Rectal smooth muscle tissue (tissue), 1 donor: Measurements from ENCODE around the gene IL16.

ENCODE experiments used
- H3K27ac ChIP-seq: one replicate; pipeline ENCODE4 v1.7.0; 2013; ENCODE audit warnings: low read depth, low read length, inconsistent platforms
- H3K27me3 ChIP-seq: one replicate; pipeline ENCODE4 v1.7.0; 2013; ENCODE audit warnings: low read length; ENCODE audit not compliant: control insufficient read depth, insufficient read depth
- H3K36me3 ChIP-seq: one replicate; pipeline ENCODE4 v1.7.0; 2013; ENCODE audit warnings: low read length; ENCODE audit not compliant: control insufficient read depth, insufficient read depth
- H3K4me1 ChIP-seq: one replicate; pipeline ENCODE4 v1.7.0; 2013; ENCODE audit warnings: low read length; ENCODE audit not compliant: control insufficient read depth, insufficient read depth
- H3K4me3 ChIP-seq: one replicate; pipeline ENCODE4 v1.7.0; 2013; ENCODE audit warnings: low read length
- H3K9ac ChIP-seq: one replicate; pipeline ENCODE4 v1.7.0; 2013; ENCODE audit warnings: low read length

IL16 gene

DNA sequence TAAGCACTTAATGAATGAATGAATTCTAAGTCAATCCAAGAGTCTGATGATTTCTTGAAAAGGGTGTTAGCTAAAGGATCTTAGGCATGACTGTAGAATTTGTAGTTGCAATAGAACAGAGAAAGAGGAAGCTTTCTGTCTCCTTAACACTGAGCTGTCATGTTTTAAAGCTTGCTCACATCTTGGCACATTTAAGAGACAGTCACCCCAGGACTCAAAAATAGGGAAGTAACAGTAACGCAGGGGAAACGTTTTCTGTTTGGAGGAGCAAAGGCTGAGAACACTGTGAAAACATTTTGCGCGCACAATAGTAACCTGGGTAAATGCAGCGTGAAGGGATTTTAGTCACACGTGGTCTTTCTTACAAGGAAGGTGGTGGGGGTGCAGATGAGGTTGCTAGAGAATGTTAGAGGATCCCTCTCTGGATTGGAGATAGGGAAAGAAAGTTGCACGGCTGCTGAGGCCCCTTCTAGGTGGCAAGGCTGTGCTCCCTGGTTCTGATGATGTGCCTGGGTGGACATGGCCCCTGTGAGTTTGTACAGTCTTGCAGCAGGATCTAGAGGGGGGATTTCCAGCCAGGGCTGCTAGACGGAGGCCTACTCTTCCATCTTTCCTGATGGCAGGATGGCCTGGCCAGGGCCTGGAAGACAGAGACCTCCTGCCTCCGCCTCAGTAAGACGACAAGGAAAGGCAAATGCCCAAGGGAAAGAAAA is 115.2 kb downstream of the IL16 start:
- no peak overlapping the region for H3K4me3 ChIP-seq
- H3K9ac ChIP-seq = no peak overlapping the region
- no peak overlapping the region for H3K27ac ChIP-seq
- peaks cover 5% of the 10 kb centered on the region for H3K4me1 ChIP-seq
- H3K36me3 ChIP-seq = peaks cover 9% of the 10 kb centered on the region
- H3K27me3 ChIP-seq = no peaks in the 10 kb centered on the region

DNA sequence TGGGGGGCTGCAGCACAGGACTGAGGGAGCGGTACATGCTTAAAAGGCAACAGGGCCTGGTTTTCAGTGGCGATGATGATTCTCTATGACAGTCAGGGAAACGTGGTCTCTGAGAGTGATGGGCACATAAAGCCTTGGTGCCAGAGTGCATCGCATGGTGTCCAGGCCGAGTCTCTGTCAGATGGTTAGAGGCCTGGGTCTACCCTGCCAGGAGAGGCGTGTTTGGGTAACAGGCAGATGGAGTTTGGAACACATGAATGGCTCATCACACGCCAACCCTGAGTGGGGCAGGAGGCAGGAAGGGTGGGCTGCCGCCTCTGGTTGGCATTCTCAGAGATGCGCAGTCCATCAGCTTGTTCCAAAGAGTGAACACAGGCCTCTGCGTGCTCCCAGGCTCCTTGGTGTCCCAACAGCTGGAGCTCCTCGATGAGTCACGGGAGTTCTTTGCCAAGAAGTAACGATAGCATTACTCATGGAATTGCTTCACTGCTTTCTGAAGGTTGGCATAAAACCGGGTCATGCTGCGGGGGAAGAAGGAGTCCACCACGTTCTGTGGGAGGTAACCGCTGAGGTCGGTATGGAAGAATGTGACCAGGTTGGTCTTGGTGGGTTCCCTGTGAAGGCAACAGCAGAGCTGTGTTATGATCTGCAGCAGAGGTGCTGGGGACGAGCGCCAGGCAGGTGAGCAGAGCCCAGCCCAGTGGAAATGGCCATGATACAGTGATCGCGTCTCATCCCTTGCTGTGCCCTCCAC is 116.3 kb downstream of the IL16 start:
- H3K27me3 ChIP-seq = no peaks in the 10 kb centered on the region

DNA sequence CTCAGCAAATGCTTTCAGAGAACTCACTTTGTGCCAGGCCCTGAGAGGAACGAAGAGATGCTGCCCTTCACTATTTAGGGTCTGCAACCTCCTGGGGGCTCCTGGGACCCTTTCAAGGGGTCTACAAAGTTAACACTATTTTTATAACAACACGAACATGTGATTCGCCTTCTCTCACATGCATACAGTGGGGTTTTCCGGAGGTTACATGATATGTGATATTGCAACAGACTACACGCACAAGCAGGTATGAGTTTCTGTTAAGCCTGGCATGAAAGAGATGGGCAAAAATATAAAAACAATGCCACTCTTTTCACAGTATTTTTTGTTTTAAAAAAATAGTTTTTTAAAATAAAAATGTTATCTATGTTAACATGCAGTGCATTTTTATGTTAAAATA is 117.0 kb downstream of the IL16 start:
- H3K9ac ChIP-seq = no peak overlapping the region
- peaks cover 5% of the 10 kb centered on the region for H3K4me1 ChIP-seq
- H3K27ac ChIP-seq = no peak overlapping the region
- peaks cover 21% of the 10 kb centered on the region for H3K36me3 ChIP-seq
- no peaks in the 10 kb centered on the region for H3K27me3 ChIP-seq
- no peak overlapping the region for H3K4me3 ChIP-seq

More for the DNA sequence above, 116.3 kb downstream of the IL16 start:
- Histone ChIP-seq H3K36me3 (peaks cover 15% of the 10 kb centered on the region), H3K4me3 (no peak overlapping the region), H3K9ac (no peak overlapping the region), H3K27ac (no peak overlapping the region), H3K4me1 (peaks cover 5% of the 10 kb centered on the region)

DNA sequence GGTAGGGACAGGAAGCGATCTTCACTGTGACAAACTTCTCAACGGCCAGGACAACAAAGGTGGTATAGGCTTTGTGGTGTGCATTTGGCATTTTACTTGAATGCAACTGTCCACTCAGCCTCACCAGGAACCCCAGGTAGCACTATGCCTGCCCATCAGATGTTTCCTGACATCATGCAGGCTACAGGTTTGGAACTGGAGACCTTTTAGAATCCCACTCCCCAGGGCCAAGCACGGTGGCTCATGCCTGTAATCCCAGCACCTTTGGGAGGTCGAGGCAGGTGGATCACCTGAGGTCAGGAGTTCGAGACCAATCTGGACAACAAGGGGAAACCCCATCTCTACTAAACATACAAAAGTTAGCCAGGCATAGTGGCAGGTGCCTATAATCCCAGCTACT is 117.7 kb downstream of the IL16 start:
- no peak overlapping the region for H3K9ac ChIP-seq
- no peaks in the 10 kb centered on the region for H3K27me3 ChIP-seq
- H3K36me3 ChIP-seq = peaks cover 28% of the 10 kb centered on the region
- H3K4me1 ChIP-seq = peaks cover 5% of the 10 kb centered on the region
- H3K4me3 ChIP-seq = no peak overlapping the region
- no peak overlapping the region for H3K27ac ChIP-seq

DNA sequence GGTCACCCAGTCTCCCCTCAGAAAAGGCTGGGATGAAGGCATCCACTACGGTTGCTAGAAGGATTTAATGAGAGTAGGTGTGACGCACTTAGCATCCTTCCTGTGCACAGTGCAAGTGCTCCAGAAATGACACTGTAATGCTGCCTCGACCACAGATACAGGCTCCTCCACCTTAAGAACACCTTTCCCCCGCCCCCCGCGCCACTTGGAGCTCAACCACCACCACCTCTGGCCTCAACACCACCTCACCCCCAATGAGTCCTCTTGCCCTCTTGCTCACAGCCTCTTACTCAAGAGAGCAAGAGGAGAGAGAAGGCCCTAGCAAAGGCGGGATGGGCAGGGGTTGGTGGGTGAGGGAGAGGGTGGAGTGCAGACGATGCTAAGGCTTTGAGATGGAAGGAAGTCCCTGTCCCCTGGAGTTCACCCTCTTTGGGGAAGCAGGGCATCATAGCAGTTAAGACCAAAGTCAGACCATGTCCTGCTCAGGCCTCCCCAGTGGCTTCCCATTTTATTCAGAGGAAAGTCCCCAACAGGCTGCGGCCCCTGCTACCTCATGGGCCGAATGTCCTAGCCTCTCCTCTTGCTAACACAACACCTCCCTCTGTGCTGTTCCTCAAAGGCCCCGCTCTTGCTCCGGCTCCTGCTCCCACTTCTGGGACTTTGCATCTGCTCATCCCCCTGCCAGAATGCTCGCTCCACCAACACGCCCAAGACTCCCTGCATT is 118.9 kb downstream of the IL16 start:
- peaks cover 5% of the 10 kb centered on the region for H3K4me1 ChIP-seq
- peaks cover 25% of the 10 kb centered on the region for H3K36me3 ChIP-seq
- no peak overlapping the region for H3K27ac ChIP-seq
- H3K4me3 ChIP-seq = no peak overlapping the region
- H3K27me3 ChIP-seq = no peaks in the 10 kb centered on the region
- no peak overlapping the region for H3K9ac ChIP-seq

DNA sequence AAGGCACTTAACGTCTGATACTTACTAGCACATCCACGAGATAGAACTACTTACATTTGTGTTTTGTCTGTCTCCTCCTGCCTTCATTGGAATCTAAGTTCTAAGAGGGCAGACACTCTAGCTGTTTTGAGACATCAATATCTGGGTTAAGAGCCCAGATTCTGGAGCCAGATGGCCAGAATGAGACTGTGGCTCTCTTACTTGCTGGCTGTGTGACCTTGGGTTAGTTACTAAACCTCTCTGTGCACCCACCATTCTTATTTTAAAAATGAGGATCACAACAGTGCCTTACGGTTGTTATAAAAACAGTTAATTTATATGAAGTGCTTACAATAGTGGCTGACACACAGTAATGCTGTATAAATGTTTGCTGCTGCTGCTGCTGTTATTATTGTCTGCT is 119.6 kb downstream of the IL16 start:
- Histone ChIP-seq H3K27ac (no peak overlapping the region), H3K4me1 (peaks cover 5% of the 10 kb centered on the region), H3K4me3 (no peak overlapping the region), H3K9ac (no peak overlapping the region), H3K27me3 (no peaks in the 10 kb centered on the region), H3K36me3 (peaks cover 25% of the 10 kb centered on the region)

DNA sequence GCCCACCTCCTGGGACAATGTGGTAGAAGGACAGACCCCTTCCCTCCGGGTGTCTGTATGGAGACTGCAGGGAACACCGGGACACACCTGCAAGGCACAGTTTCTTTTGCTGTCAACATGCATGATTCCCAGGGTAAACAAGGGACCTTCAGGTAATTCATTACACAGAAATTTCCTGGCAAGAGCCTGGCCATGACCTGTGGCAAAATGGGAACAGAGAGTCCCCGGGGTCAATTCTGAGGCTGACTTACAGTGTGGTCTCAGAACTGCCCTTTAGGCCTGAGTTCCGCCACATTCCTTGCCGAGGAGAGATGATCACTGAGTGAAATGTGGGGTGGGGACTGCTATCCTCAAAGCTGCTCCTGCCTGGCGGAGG is 121.0 kb downstream of the IL16 start:
- Histone ChIP-seq H3K36me3 (peaks cover 22% of the 10 kb centered on the region), H3K4me3 (no peak overlapping the region), H3K4me1 (peaks cover 5% of the 10 kb centered on the region), H3K27ac (no peak overlapping the region), H3K9ac (no peak overlapping the region), H3K27me3 (no peaks in the 10 kb centered on the region)

DNA sequence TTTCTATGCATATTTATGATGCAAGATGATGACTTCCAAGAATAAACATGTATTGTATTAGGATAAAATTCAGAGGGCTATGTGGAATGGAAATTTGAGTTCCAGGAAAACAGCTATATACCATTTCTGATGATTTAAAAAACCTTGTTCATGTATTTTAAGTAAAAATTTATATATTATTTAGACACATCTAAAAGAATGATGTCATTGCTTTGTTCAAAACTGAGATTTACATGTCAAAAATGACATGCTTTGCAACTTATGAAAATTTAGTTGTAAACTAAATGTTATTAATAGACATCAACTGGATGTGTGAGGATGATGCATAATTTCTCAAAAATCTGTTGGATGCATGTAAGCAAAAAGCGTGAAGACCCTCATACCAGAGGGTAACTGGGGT is 125.0 kb downstream of the IL16 start:
- H3K27ac ChIP-seq = no peak overlapping the region
- H3K36me3 ChIP-seq = peaks cover 20% of the 10 kb centered on the region
- no peaks in the 10 kb centered on the region for H3K27me3 ChIP-seq
- no peaks in the 10 kb centered on the region for H3K4me1 ChIP-seq
- no peak overlapping the region for H3K9ac ChIP-seq
- H3K4me3 ChIP-seq = no peak overlapping the region

DNA sequence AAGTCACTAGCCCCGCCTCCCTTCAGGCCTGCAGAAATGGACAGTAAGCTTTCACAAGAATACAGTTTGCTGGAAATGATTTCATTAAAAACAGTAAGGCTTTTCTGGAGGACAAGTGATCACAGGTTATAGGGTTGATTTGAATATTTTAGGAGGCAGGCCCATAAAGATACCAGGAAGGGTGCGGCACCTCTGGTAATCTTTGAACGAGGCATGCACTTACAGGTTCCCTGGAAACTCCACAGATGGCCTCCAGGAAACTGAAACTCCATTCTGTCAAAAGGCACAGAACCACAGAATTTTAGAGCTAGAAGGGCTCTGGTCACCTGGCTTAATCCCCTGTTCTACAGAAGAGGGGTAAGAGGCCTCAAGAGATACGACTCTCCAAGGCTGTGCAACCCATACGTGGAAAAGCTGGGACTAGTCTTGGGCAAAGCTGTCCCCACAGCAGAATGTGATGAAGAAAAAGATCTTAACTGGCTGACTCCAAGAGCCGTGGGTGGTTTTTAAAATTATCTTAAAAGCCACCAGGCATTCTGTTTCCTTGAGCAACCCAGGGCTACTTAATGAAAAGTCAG is 126.1 kb downstream of the IL16 start:
- Histone ChIP-seq H3K27ac (no peak overlapping the region), H3K27me3 (no peaks in the 10 kb centered on the region), H3K4me3 (peak overlapping the region; percentile 95), H3K9ac (no peak overlapping the region), H3K36me3 (peaks cover 15% of the 10 kb centered on the region), H3K4me1 (no peaks in the 10 kb centered on the region)

DNA sequence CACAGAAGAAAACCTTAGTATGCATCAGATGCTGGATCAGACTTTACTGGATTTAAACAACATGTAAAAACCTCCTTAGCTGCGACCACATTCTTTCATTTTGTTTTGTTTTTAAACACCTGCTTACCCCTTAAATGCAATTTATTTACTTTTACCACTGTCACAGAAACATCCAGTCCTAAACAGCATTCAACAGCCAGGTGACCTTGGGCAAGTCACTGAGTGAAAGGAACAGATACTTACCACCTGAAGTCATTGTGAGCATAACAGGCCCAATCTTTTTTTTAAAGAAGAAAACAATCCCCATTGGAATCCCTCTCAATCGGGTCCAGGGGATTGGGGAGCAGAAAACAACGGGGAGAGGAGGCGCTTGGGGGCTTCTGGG is 126.9 kb downstream of the IL16 start:
- peaks cover 10% of the 10 kb centered on the region for H3K36me3 ChIP-seq
- peak overlapping the region; percentile 87 for H3K9ac ChIP-seq
- H3K27ac ChIP-seq = no peak overlapping the region
- peak overlapping the region; percentile 95 for H3K4me3 ChIP-seq
- H3K4me1 ChIP-seq = no peaks in the 10 kb centered on the region
- H3K27me3 ChIP-seq = no peaks in the 10 kb centered on the region

DNA sequence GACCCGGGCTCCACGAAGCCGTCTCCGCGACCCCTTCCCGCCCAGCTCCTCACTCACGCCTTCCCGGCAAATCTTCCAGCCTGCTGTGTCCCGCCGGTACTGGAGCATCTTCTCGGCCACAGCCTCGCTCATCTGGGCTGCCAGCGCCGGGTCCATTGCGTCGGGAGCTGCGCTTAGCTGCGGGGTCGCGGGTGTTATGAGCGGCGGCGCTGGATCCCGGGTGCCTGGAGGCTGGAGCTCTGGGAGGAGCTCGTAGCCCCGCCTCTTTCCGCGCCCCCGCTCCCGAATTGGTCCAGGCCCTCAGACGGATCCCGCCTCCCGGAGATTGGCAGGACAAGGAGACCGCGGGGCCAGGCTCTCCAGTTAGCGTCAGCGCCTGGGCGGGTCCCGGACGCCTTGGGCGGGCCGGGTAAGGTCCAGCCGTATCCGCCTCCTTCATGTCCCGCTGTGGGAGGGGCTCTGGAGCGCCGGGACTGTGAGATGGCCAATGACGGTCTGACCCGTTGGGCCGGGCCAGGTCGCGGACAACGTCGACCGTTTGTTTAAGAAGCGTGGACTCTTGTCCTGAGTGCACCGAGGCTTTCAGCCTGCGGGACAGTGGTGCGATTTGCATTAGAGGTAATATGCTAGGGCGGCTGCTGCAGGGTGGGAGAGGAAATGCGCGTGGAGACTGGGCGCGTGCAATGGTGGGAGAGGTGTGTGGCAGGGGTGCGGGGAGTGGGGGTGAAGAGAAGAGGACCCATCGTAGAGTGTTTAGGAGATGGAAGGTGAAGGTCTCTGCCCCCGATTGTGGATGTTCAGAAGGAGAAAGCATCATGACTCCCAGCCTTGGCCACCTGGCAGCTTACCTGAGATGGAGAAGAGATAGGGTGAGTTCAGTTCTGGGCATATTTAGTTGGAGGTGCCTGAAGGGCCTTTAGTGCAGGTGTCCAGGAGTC is 127.5 kb downstream of the IL16 start, which contains the start of gene STARD5:
TSS of gene STARD5 (minus strand) at position 198 of the 938 bp plus-strand sequence. CDS start at position 156, 42 bp downstream.
- Histone ChIP-seq H3K27ac (no peak within 1 kb of the TSS), H3K9ac (peak within 1 kb of the TSS; percentile 87), H3K27me3 (no peaks in the 10 kb centered on the region), H3K4me3 (peak within 1 kb of the TSS; percentile 95), H3K36me3 (peaks cover 3% of the 10 kb centered on the region), H3K4me1 (no peaks in the 10 kb centered on the region)
